ENCODE data around the gene HMCN1. TPM values are rescaled to one million over a fixed set of nuclear protein-coding genes. Genes with fewer than 3 reads are reported as not detected.
A peak's percentile ranks its signal among the peaks of the same experiment; 100 is the strongest.

HMCN1 gene
- total and polyA plus RNA-seq, 8 donors, result 0.12 to 15.1 (median 0.86) TPM

DNA sequence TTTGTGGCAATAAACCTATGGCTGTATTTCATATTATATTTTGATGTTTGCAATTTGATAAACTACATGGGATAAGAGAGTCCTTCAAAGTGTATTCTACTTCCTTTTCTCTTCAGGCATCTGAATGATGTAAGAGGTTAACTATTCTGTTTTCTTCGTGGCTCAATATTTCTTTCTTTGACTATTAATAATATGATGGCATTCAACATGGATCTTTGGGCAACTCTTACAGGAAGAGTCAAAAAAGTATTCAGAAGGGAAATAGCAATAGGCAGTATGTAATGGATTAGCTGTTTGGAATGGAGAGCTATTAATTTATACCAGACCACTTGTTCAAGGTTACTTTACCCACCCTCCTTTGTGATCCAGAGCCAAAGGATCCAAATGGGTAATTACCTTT, 74.4 kb downstream of the HMCN1 start:
- H3K27ac ChIP-seq, result no peak overlapping the region
- intact Hi-C loops (cut with DNase I; ENCODE audit: low total_unique reads), result no loop called here
- no peaks in the 10 kb centered on the region for H3K27me3 ChIP-seq
- H3K36me3 ChIP-seq, result no peaks in the 10 kb centered on the region
- H3K4me3 ChIP-seq, result no peak overlapping the region
- WGBS, 5 donors, result 30 to 60% (median 43%) methylated on average over 1 of the region's 1 CpG
- TF ChIP-seq, protein P1, sequence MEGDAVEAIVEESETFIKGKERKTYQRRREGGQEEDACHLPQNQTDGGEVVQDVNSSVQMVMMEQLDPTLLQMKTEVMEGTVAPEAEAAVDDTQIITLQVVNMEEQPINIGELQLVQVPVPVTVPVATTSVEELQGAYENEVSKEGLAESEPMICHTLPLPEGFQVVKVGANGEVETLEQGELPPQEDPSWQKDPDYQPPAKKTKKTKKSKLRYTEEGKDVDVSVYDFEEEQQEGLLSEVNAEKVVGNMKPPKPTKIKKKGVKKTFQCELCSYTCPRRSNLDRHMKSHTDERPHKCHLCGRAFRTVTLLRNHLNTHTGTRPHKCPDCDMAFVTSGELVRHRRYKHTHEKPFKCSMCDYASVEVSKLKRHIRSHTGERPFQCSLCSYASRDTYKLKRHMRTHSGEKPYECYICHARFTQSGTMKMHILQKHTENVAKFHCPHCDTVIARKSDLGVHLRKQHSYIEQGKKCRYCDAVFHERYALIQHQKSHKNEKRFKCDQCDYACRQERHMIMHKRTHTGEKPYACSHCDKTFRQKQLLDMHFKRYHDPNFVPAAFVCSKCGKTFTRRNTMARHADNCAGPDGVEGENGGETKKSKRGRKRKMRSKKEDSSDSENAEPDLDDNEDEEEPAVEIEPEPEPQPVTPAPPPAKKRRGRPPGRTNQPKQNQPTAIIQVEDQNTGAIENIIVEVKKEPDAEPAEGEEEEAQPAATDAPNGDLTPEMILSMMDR (IDR thresholded peaks at IDR 0.05), result no peak
- TF ChIP-seq POLR2A (IDR thresholded peaks at IDR 0.05) (no peak), EP300 (IDR thresholded peaks at IDR 0.05) (no peak), POLR2AphosphoS5 (IDR thresholded peaks at IDR 0.05) (no peak)
- DNase-seq, result no peak
- H3K4me1 ChIP-seq, result no peaks in the 10 kb centered on the region
- H3K9me3 ChIP-seq, result no peaks in the 10 kb centered on the region

DNA sequence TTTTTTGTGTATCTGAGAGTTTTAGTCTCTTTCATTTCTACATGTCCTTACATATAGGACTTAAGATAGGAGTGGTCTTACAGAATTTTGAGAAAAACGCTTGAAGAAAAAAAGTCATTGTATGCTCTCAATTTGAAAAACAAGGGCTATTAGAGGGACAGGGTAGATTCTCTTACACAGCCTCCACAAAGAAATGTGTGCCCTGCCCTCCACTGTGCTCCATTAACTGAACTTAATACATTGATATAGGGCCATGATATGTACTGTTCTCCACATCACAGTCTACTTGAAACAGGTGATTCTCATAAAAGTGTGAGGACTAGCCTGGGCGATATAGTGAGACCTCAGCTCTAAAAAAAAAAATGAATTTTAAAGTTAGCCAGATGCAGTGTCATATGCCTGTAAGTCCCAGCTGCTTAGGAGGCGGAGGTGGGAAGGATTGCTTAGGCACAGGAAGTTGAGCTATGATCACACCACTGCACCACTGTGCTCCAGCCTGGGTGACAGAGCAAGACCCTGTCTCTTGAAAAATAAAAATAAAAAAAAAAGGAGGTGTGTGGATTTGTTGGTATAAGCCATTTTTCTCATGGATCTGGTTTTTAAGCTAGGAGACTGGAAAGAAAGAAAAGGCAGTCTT, 77.0 kb downstream of the HMCN1 start:
- WGBS, 5 donors, result 80 to 87% (median 83%) methylated on average over 3 of the region's 3 CpGs
- DNase-seq, result no peak
- Histone ChIP-seq H3K27ac (no peak overlapping the region), H3K4me3 (no peak overlapping the region), H3K4me1 (no peaks in the 10 kb centered on the region), H3K9me3 (no peaks in the 10 kb centered on the region), H3K36me3 (no peaks in the 10 kb centered on the region), H3K27me3 (no peaks in the 10 kb centered on the region)
- intact Hi-C loops (cut with DNase I; ENCODE audit: low total_unique reads), result no loop called here
- TF ChIP-seq EP300 (IDR thresholded peaks at IDR 0.05) (no peak), POLR2A (IDR thresholded peaks at IDR 0.05) (no peak), POLR2AphosphoS5 (IDR thresholded peaks at IDR 0.05) (no peak)
- TF ChIP-seq, protein P1 (IDR thresholded peaks at IDR 0.05), result no peak

DNA sequence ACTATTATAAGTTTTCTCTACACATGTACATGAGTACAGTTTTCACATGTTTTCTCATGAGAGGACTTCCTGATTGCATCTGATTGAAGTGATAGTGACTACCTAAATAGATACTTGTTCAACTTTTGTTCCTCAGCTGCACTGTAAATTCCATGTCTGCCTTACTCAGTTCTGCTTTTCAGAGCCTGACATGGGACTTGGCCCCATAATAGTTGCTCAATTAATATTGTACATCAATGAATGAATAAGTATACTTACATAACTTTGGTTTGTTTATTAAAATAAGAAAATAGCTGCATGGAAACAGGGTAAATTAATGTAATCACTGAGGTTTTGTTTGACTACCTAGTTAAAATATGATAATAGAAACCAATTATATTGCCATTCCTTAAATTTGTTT, 78.7 kb downstream of the HMCN1 start:
- Histone ChIP-seq H3K27ac (no peak overlapping the region), H3K27me3 (no peaks in the 10 kb centered on the region), H3K36me3 (no peaks in the 10 kb centered on the region), H3K9me3 (no peaks in the 10 kb centered on the region), H3K4me1 (no peaks in the 10 kb centered on the region), H3K4me3 (no peak overlapping the region)
- intact Hi-C loops (cut with DNase I; ENCODE audit: low total_unique reads), result no loop called here
- TF ChIP-seq POLR2A (IDR thresholded peaks at IDR 0.05) (no peak), EP300 (IDR thresholded peaks at IDR 0.05) (no peak), POLR2AphosphoS5 (IDR thresholded peaks at IDR 0.05) (no peak)
- TF ChIP-seq, protein P1 (IDR thresholded peaks at IDR 0.05), result no peak
- DNase-seq, result no peak

DNA sequence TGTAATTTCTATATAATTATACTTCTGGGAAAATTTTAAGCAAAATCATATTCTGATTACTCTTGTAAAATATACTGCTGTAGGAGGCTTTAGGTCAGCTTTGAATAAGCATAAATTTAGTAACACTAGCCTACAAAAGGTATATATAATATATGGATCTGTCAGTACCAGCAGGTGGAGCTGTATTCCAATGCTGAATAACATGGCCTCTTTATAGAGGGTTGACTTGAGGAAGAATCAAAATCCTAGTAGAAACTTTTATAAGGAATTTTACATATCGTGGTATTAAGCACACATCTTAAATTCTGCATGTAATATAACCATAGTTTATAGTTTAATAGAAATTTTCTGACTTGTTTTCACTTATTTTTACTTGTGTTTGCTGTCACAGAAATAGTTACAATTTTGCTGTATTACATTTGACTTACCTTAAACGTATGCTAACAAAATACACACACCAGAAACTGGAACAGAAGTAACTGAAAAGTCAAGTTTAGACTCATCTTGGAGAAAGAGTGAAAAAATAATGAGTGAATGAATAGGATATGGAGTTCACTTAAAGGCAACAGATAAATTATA, 79.3 kb downstream of the HMCN1 start:
- H3K36me3 ChIP-seq, result no peaks in the 10 kb centered on the region
- peak in 1 of 2 donors; percentile 74 for DNase-seq

More for the DNA sequence above, 79.3 kb downstream of the HMCN1 start:
- 58 to 65% (median 62%) methylated on average over 2 of the region's 2 CpGs for WGBS, 5 donors
- Histone ChIP-seq H3K9me3 (no peaks in the 10 kb centered on the region), H3K4me3 (no peak overlapping the region), H3K27ac (no peak overlapping the region), H3K27me3 (no peaks in the 10 kb centered on the region), H3K4me1 (no peaks in the 10 kb centered on the region)
- no peak for TF ChIP-seq POLR2A (IDR thresholded peaks at IDR 0.05)
- TF ChIP-seq, protein P1 (IDR thresholded peaks at IDR 0.05), result peak in 4 of 7 experiments; percentile 13 to 48 (median 38)
- TF ChIP-seq EP300 (IDR thresholded peaks at IDR 0.05), result no peak
- intact Hi-C loops (cut with DNase I; ENCODE audit: low total_unique reads), result no loop called here

Measured in stomach (tissue), 9 donors.